Stimulated activated CD8-positive, alpha-beta memory T cell treated with anti-CD3 and anti-CD28 coated beads, Interleukin-12 subunit alpha, Interleukin-12 subunit beta, amount 100 ng/mL, for 24 hours (primary cell): ENCODE data around the gene TRIM65.

Source experiments
- DNase-seq: peaks from one replicate; pipeline ENCODE4 v3.0.0-alpha.2; 2020; ENCODE audit errors: extremely low read depth

Gene TRIM65

GRCh38 chr17:75896415-75897159 is at the start of gene TRIM65:
Gene TRIM65 (minus strand): TSS chr17:75896951. CDS start chr17:75896937, 14 bp downstream.
- DNase-seq: peak; percentile 58

GRCh38 chr17:75945211-75945610 is 48.5 kb upstream of the TRIM65 start:
- DNase-seq: no peak

GRCh38 chr17:75943491-75943890 is 46.7 kb upstream of the TRIM65 start:
- no peak for DNase-seq

- no peak for DNase-seq
Measured at GRCh38 chr17:75942473-75942872, 45.7 kb upstream of the TRIM65 start.

GRCh38 chr17:75941442-75941819 is 44.7 kb upstream of the TRIM65 start:
- no peak for DNase-seq

GRCh38 chr17:75940727-75941441 is 44.1 kb upstream of the TRIM65 start, which contains the start of gene FBF1:
Gene FBF1 (minus strand): TSS chr17:75941042. CDS start chr17:75938149, 2,893 bp downstream.
- DNase-seq: peak; percentile 82

GRCh38 chr17:75937652-75938051 is 40.9 kb upstream of the TRIM65 start:
- no peak for DNase-seq

- no peak for DNase-seq
Measured at GRCh38 chr17:75933808-75934207, 37.1 kb upstream of the TRIM65 start.

GRCh38 chr17:75932852-75933251 is 36.1 kb upstream of the TRIM65 start:
- no peak for DNase-seq

GRCh38 chr17:75931062-75931461 is 34.3 kb upstream of the TRIM65 start:
- no peak for DNase-seq

GRCh38 chr17:75927286-75927922 is 30.7 kb upstream of the TRIM65 start:
- DNase-seq: no peak

- no peak for DNase-seq
Measured at GRCh38 chr17:75926456-75926855, 29.7 kb upstream of the TRIM65 start.

GRCh38 chr17:75925912-75926311 is 29.2 kb upstream of the TRIM65 start:
- DNase-seq: no peak

GRCh38 chr17:75925103-75925502 is 28.4 kb upstream of the TRIM65 start:
- no peak for DNase-seq

- no peak for DNase-seq
Measured at GRCh38 chr17:75922963-75923874, 26.5 kb upstream of the TRIM65 start.

GRCh38 chr17:75922173-75922961 is 25.6 kb upstream of the TRIM65 start:
- no peak for DNase-seq

GRCh38 chr17:75921596-75921995 is 24.8 kb upstream of the TRIM65 start:
- no peak for DNase-seq

GRCh38 chr17:75920045-75920560 is 23.4 kb upstream of the TRIM65 start:
- no peak for DNase-seq

GRCh38 chr17:75919611-75920010 is 22.9 kb upstream of the TRIM65 start:
- no peak for DNase-seq

- DNase-seq: no peak
Measured at GRCh38 chr17:75917917-75918445, 21.2 kb upstream of the TRIM65 start.
